ENCODE results near the gene WDPCP.

- TF ChIP-seq CTCF (IDR thresholded peaks at IDR 0.05), result no peak
- no peak for TF ChIP-seq POLR2AphosphoS5 (IDR thresholded peaks at IDR 0.05; ENCODE audit: insufficient read depth in 1 of 2, low read depth in 1 of 2)
These were observed 82.0 kb downstream of the WDPCP start for GRCh38 chr2:63506320-63506719.

Measured in vagina (tissue), 2 donors.